ENCODE measurements around the gene JPH2. TPM values are rescaled to one million over a fixed set of nuclear protein-coding genes. Genes with fewer than 3 reads are reported as not detected.

Gene JPH2
- total RNA-seq, 1 experiment from 2014 or later = 0.81 TPM

GRCh38 chr20:44222633-44223368 lies 35.8 kb upstream of the JPH2 start:
- peak; percentile 64 for DNase-seq (ENCODE audit: low spot score)
- Mint-ChIP-seq H3K4me1 (peaks cover 12% of the 10 kb centered on the region), H3K9me3 (no peaks in the 10 kb centered on the region), H3K36me3 (no peaks in the 10 kb centered on the region), H3K27ac (no peak overlapping the region; the same call in 1 of the 2 replicates), H3K27me3 (ENCODE audit: low read depth) (no peaks in the 10 kb centered on the region), H3K4me3 (no peak overlapping the region)
- ATAC-seq = peak; percentile 94
- ChIA-PET POLR2A (no interaction called here), CTCF (interaction anchor here (0.5 to 4.1 kb wide), 30 partner anchors 9 to 253 kb away, joined by 3 to 25 read pairs (median 4); partner anchors contain the start of genes FITM2, GDAP1L1, JPH2 and OSER1)
- TF ChIP-seq MAX (CRISPR knock-in tag; IDR thresholded peaks at IDR 0.05) = no peak
- no peak for TF ChIP-seq IRF1 (CRISPR knock-in tag; IDR thresholded peaks at IDR 0.05)
- TF ChIP-seq SMAD3 (CRISPR knock-in tag; IDR thresholded peaks at IDR 0.05; ENCODE audit: borderline replicate concordance) = no peak
- TF ChIP-seq ARID4B (CRISPR knock-in tag; IDR thresholded peaks at IDR 0.05; ENCODE audit: borderline replicate concordance) = no peak
- no peak for TF ChIP-seq ZBTB21 (CRISPR knock-in tag; IDR thresholded peaks at IDR 0.05; ENCODE audit: borderline replicate concordance)
- no peak for TF ChIP-seq ZNF138 (CRISPR knock-in tag; conservative IDR thresholded peaks at IDR 0.05)

- no peaks in the 10 kb centered on the region for H3K27me3 Mint-ChIP-seq (ENCODE audit: low read depth)
- H3K36me3 Mint-ChIP-seq = no peaks in the 10 kb centered on the region
- no peaks in the 10 kb centered on the region for H3K9me3 Mint-ChIP-seq
- no peak overlapping the region for H3K27ac Mint-ChIP-seq
- POLR2A ChIA-PET = no interaction called here
- DNase-seq (ENCODE audit: low spot score) (no peak), ATAC-seq (no peak)
- H3K4me1 Mint-ChIP-seq = peaks cover 17% of the 10 kb centered on the region
- no peak for TF ChIP-seq ZNF281 (CRISPR knock-in tag; IDR thresholded peaks at IDR 0.05)
- TF ChIP-seq RELA (CRISPR knock-in tag; IDR thresholded peaks at IDR 0.05; ENCODE audit: borderline replicate concordance) = no peak
- no peak for TF ChIP-seq ZBTB43 (CRISPR knock-in tag; IDR thresholded peaks at IDR 0.05)
- no peak for TF ChIP-seq USF1 (CRISPR knock-in tag; IDR thresholded peaks at IDR 0.05)
- TF ChIP-seq CBFB (CRISPR knock-in tag; IDR thresholded peaks at IDR 0.05; ENCODE audit: low read depth) = no peak
- H3K4me3 Mint-ChIP-seq = no peak overlapping the region
- CTCF ChIA-PET = interaction anchor here (1.6 to 4.1 kb wide), 5 partner anchors 10 to 124 kb away, joined by 5 to 25 read pairs (median 12); partner anchors contain the start of genes FITM2, GDAP1L1 and OSER1
These were observed 35.0 kb upstream of the JPH2 start for GRCh38 chr20:44222027-44222426.

Measured in WTC11 (cell line).